ENCODE measurements around the gene SEC63. TPM values are rescaled to one million over a fixed set of nuclear protein-coding genes. Genes with fewer than 3 reads are reported as not detected.

SEC63 gene
- total RNA-seq, 4 donors from 2014 or later: 10.1 to 23.1 (median 11.2) TPM

DNA sequence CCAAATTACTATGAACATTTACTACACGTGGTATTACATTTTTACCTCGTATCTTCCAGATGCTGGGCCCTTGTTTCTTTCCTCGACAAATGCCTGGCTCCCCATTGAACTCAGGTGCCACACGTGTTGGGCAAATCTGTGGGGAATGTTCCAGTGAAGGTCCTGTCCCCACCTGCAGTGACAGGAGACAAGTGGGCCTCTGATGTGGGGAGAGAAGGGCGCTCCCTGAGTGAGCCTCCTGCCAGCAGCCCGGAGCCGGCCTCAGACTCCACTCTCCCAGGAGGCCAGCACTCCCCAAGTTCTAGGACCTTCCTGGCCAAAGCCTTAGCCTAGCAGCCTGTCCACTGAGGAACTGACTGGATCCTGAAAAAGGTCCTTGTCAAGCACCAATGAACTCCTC, 112.2 kb downstream of the SEC63 start:
- H3K4me1 ChIP-seq: peaks cover 0 to 8% of the 10 kb centered on the region in 2 donors
- no peaks in the 10 kb centered on the region for H3K36me3 ChIP-seq
- DNase-seq: no peak
- TF ChIP-seq, protein P1, sequence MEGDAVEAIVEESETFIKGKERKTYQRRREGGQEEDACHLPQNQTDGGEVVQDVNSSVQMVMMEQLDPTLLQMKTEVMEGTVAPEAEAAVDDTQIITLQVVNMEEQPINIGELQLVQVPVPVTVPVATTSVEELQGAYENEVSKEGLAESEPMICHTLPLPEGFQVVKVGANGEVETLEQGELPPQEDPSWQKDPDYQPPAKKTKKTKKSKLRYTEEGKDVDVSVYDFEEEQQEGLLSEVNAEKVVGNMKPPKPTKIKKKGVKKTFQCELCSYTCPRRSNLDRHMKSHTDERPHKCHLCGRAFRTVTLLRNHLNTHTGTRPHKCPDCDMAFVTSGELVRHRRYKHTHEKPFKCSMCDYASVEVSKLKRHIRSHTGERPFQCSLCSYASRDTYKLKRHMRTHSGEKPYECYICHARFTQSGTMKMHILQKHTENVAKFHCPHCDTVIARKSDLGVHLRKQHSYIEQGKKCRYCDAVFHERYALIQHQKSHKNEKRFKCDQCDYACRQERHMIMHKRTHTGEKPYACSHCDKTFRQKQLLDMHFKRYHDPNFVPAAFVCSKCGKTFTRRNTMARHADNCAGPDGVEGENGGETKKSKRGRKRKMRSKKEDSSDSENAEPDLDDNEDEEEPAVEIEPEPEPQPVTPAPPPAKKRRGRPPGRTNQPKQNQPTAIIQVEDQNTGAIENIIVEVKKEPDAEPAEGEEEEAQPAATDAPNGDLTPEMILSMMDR (IDR thresholded peaks at IDR 0.05 in 4 of 5, conservative IDR thresholded peaks at IDR 0.05 in 1 of 5): no peak
- TF ChIP-seq POLR2A (IDR thresholded peaks at IDR 0.05): no peak
- no peak overlapping the region for H3K4me3 ChIP-seq
- in situ Hi-C loops (cut with MboI; ENCODE audit: low sequenced_read_pairs in 4 of 4) (loop anchor here in 3 of 4 donors (5.0 to 10.0 kb wide), 3 partner anchors 168 to 173 kb away; no protein-coding TSS in a partner anchor), intact Hi-C loops (cut with DNase I; ENCODE audit: low total_unique reads) (no loop called here)
- ATAC-seq: no peak
- H3K27ac ChIP-seq: no peak overlapping the region
- H3K9me3 ChIP-seq: no peaks in the 10 kb centered on the region
- H3K27me3 ChIP-seq: no peaks in the 10 kb centered on the region

DNA sequence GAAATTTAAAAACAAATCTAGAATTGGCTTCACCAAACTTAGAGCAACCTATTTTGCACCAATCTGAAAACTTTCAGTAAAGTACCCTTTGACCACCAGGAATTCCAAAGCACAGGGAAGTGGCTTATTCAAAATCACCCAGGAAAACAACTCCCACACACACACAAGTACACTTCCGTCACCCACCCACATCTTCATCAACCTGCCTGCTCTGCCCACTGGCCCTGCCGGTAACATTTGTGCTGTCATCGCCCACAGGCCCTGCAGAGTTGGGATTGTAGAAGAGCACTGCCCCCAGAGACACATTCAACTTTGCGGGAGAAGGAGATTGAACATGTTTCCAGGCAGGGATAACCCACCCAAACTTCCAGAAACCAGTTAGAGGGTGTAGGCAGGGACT, 114.6 kb downstream of the SEC63 start:
- intact Hi-C loops (cut with DNase I; ENCODE audit: low total_unique reads) (no loop called here), in situ Hi-C loops (cut with MboI; ENCODE audit: low sequenced_read_pairs in 4 of 4) (loop anchor here in 1 of 4 donors (10.0 kb wide), 1 partner anchor 169 kb away; no protein-coding TSS in a partner anchor)
- Histone ChIP-seq H3K9me3 (no peaks in the 10 kb centered on the region), H3K27ac (no peak overlapping the region), H3K4me1 (peaks cover 0 to 5% of the 10 kb centered on the region in 2 donors), H3K27me3 (no peaks in the 10 kb centered on the region), H3K36me3 (no peaks in the 10 kb centered on the region), H3K4me3 (no peak overlapping the region)
- no peak for DNase-seq
- no peak for ATAC-seq
- TF ChIP-seq, protein P1 (IDR thresholded peaks at IDR 0.05 in 4 of 5, conservative IDR thresholded peaks at IDR 0.05 in 1 of 5): no peak
- no peak for TF ChIP-seq POLR2A (IDR thresholded peaks at IDR 0.05)

DNA sequence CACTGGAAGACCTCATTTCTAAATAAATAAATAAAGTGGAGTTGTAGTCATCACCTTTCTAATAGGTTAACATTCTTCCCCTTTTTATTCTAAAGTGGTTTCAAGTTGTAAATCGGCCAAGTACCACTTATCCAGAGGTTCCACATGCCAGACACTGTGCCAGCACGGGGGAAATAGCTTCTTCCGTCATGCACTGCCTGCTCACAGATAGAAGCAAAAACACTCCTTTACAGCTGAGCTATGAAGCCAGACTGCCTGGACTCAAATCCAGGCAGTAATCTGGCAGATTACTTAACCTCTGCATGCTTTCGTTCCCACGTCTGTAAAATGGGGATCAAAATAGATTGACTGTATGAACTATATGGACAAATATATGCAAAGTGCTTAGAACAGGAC, 116.7 kb downstream of the SEC63 start:
- H3K4me1 ChIP-seq: no peaks in the 10 kb centered on the region
- no peak for ATAC-seq
- H3K4me3 ChIP-seq: no peak overlapping the region
- H3K36me3 ChIP-seq: no peaks in the 10 kb centered on the region
- in situ Hi-C loops (cut with MboI; ENCODE audit: low sequenced_read_pairs in 4 of 4): loop anchor here in 1 of 4 donors (10.0 kb wide), 1 partner anchor 166 kb away; no protein-coding TSS in a partner anchor
- TF ChIP-seq, protein P1 (IDR thresholded peaks at IDR 0.05 in 4 of 5, conservative IDR thresholded peaks at IDR 0.05 in 1 of 5): no peak
- no peak for TF ChIP-seq POLR2A (IDR thresholded peaks at IDR 0.05)
- no peaks in the 10 kb centered on the region for H3K27me3 ChIP-seq
- H3K9me3 ChIP-seq: no peaks in the 10 kb centered on the region
- no peak overlapping the region for H3K27ac ChIP-seq
- intact Hi-C loops (cut with DNase I; ENCODE audit: low total_unique reads): no loop called here
- no peak for DNase-seq

DNA sequence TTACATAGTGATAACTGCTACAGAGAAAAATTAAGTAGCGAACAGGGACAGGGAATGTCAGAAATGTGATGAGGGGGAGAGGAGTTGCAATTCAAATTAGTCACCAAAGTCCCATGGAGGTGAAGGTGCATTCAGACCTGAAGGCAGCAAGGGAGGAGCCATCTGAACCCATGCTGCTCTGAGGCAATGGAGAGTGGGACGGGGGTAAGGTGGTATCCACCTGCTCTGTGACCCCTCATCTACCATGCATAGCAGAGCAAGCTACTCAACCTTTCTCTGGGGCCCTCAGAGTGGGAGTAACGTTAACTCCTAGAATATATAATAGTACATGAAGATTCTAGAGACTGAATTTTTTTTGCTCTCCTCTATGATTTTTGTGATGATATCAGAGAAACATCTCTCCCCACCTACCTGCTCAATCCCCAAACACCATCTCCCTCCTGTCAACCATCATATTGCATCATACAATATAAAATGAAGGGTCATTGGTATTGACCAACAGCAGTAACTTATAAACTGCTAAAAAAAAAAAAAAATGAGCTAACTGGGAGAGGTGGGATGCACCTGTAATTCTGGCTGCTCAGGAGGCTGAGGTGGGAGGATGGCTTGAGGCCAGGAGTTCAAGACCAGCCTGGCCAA, 117.3 kb downstream of the SEC63 start:
- Histone ChIP-seq H3K27ac (no peak overlapping the region), H3K4me3 (no peak overlapping the region), H3K9me3 (no peaks in the 10 kb centered on the region), H3K27me3 (no peaks in the 10 kb centered on the region), H3K36me3 (no peaks in the 10 kb centered on the region), H3K4me1 (no peaks in the 10 kb centered on the region)
- TF ChIP-seq, protein P1 (IDR thresholded peaks at IDR 0.05 in 4 of 5, conservative IDR thresholded peaks at IDR 0.05 in 1 of 5): no peak
- no peak for TF ChIP-seq POLR2A (IDR thresholded peaks at IDR 0.05)
- in situ Hi-C loops (cut with MboI; ENCODE audit: low sequenced_read_pairs in 4 of 4) (loop anchor here in 1 of 4 donors (10.0 kb wide), 1 partner anchor 166 kb away; no protein-coding TSS in a partner anchor), intact Hi-C loops (cut with DNase I; ENCODE audit: low total_unique reads) (no loop called here)
- DNase-seq: no peak
- ATAC-seq: no peak

All from gastrocnemius medialis (tissue), 4 donors.